DND-41 (cell line): Measurements from ENCODE around the gene NFIB.

Experiments used
- ATAC-seq: fragments of 200-7000 bp; cut with Tn5 transposase; 3 replicates; pipeline ENCODE4 v1.9.1; 2021; ENCODE audit warnings: low read depth; ENCODE audit not compliant: insufficient read depth
- DNase-seq: peaks from one replicate; pipeline ENCODE4 v3.0.0-alpha.2; 2020
- H2AFZ ChIP-seq: 2 replicates; pipeline ENCODE4 v1.6.0; 2012; ENCODE audit warnings: low read depth, low read length
- H3K27ac ChIP-seq: 2 replicates; pipeline ENCODE4 v1.5.1; 2012; ENCODE audit warnings: low read length, inconsistent platforms
- H3K27me3 ChIP-seq: fragments of 200-600 bp; sonication (generic); 2 replicates; pipeline ENCODE4 v1.6.0; 2012; ENCODE audit warnings: low read length, mild to moderate bottlenecking, inconsistent platforms; ENCODE audit not compliant: insufficient read depth, poor library complexity
- H3K36me3 ChIP-seq: 2 replicates; pipeline ENCODE4 v1.5.1; 2012; ENCODE audit warnings: low read length, inconsistent platforms; ENCODE audit not compliant: insufficient read depth
- H3K4me1 ChIP-seq: 2 replicates; pipeline ENCODE4 v1.5.1; 2012; ENCODE audit warnings: mild to moderate bottlenecking, low read length; ENCODE audit not compliant: insufficient read depth
- H3K4me2 ChIP-seq: 2 replicates; pipeline ENCODE4 v1.6.0; 2012; ENCODE audit warnings: mild to moderate bottlenecking, moderate library complexity, low read length, inconsistent platforms; ENCODE audit not compliant: insufficient read depth
- H3K4me3 ChIP-seq, 2 experiments: fragments of 200-600 bp in 1 of 2; shearing (Covaris generic) in 1 of 2; 2 replicates each; pipeline ENCODE4 v1.5.1; 2012 to 2016; ENCODE audit warnings: inconsistent platforms in 2 of 2, low read length in 2 of 2, mild to moderate bottlenecking in 2 of 2, low read depth in 1 of 2, moderate library complexity in 1 of 2
- H3K79me2 ChIP-seq: 2 replicates; pipeline ENCODE4 v1.6.0; 2012; ENCODE audit warnings: low read length, inconsistent platforms; ENCODE audit not compliant: insufficient read depth
- H3K9ac ChIP-seq: 2 replicates; pipeline ENCODE4 v1.6.0; 2012; ENCODE audit warnings: low read depth, mild to moderate bottlenecking, inconsistent platforms, low read length, moderate library complexity
- H3K9me3 ChIP-seq: 2 replicates; pipeline ENCODE4 v1.5.1; 2012; ENCODE audit warnings: low read length, moderate library complexity, mild to moderate bottlenecking, inconsistent platforms; ENCODE audit not compliant: insufficient read depth, severe bottlenecking
- H4K20me1 ChIP-seq: 2 replicates; pipeline ENCODE4 v1.6.0; 2012; ENCODE audit warnings: low read length; ENCODE audit not compliant: insufficient read depth
- CTCF ChIP-seq: IDR thresholded peaks from 2 replicates; pipeline ENCODE4 v1.5.1; 2012; ENCODE audit warnings: borderline replicate concordance, low read length, moderate library complexity, mild to moderate bottlenecking; ENCODE audit not compliant: poor library complexity, severe bottlenecking; ENCODE audit errors: extremely low read depth
- EZH2 ChIP-seq: IDR thresholded peaks from 3 replicates; pipeline ENCODE4 v1.6.1; 2012; ENCODE audit warnings: borderline replicate concordance, low read depth, mild to moderate bottlenecking, moderate library complexity, low read length, inconsistent platforms; ENCODE audit not compliant: severe bottlenecking

NFIB gene

DNA sequence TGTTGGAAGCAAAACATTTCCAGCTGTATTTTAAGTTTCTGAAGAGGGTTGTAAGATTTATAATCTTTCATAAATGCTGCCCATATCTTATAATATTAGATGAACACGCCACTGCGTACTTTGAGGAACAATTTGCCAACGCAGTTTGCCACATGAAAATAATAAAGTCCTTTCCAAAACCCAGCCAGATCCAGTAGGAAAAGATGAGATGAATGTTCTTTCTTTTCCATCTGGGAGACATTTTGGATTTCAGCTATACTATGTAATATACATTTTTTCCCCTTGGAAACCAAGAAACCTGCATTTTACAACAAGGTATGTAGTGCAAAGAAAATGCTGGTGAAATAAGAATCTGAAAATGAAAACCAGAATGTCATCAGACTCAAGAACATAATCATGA is 125.4 kb downstream of the NFIB start:
- H3K27me3 ChIP-seq, result no peaks in the 10 kb centered on the region
- DNase-seq, result no peak
- no peak for TF ChIP-seq CTCF
- TF ChIP-seq EZH2, result no peak
- no peak overlapping the region for H2AFZ ChIP-seq
- no peaks in the 10 kb centered on the region for H3K36me3 ChIP-seq
- H3K4me3 ChIP-seq, result no peak overlapping the region
- no peak overlapping the region for H3K27ac ChIP-seq
- H3K4me2 ChIP-seq, result no peak overlapping the region
- H4K20me1 ChIP-seq, result no peaks in the 10 kb centered on the region
- no peaks in the 10 kb centered on the region for H3K9me3 ChIP-seq
- H3K4me1 ChIP-seq, result no peaks in the 10 kb centered on the region
- ATAC-seq, result no peak
- no peaks in the 10 kb centered on the region for H3K79me2 ChIP-seq
- no peak overlapping the region for H3K9ac ChIP-seq

GRCh38 chr9:14188011-14188410 is 125.9 kb downstream of the NFIB start:
- no peak overlapping the region for H3K9ac ChIP-seq
- no peaks in the 10 kb centered on the region for H3K9me3 ChIP-seq
- DNase-seq (no peak), ATAC-seq (no peak)
- H3K27me3 ChIP-seq, result no peaks in the 10 kb centered on the region
- no peaks in the 10 kb centered on the region for H3K79me2 ChIP-seq
- H3K36me3 ChIP-seq, result no peaks in the 10 kb centered on the region
- no peak overlapping the region for H3K27ac ChIP-seq
- no peak for TF ChIP-seq CTCF
- TF ChIP-seq EZH2, result no peak
- H4K20me1 ChIP-seq, result no peaks in the 10 kb centered on the region
- no peaks in the 10 kb centered on the region for H3K4me1 ChIP-seq
- H3K4me2 ChIP-seq, result no peak overlapping the region
- H3K4me3 ChIP-seq, result no peak overlapping the region
- no peak overlapping the region for H2AFZ ChIP-seq

DNA sequence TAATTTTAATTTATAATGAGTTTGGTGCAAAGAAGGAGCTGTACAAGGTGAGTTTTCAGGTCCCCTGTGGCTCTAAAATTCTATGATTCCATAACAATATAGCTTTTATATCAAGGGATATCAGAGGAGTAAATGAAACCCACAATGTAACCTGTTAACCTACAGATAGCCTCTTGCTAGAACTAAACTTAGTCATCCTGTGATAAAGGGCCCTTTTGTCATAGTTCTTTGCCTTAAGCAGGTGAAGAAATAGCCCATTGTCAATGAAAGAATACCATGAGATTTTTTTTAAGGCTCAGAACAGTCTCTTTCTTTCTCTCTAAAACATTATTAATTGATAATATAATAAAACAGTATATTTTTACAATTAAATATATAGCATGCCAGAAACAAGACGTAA is 127.8 kb downstream of the NFIB start:
- H2AFZ ChIP-seq, result no peak overlapping the region
- H3K79me2 ChIP-seq, result no peaks in the 10 kb centered on the region
- H4K20me1 ChIP-seq, result no peaks in the 10 kb centered on the region
- no peak for ATAC-seq
- no peak for TF ChIP-seq EZH2
- TF ChIP-seq CTCF, result no peak
- H3K36me3 ChIP-seq, result no peaks in the 10 kb centered on the region
- H3K27me3 ChIP-seq, result no peaks in the 10 kb centered on the region
- no peak overlapping the region for H3K4me3 ChIP-seq
- no peaks in the 10 kb centered on the region for H3K4me1 ChIP-seq
- DNase-seq, result no peak
- H3K9me3 ChIP-seq, result no peaks in the 10 kb centered on the region
- H3K27ac ChIP-seq, result no peak overlapping the region
- no peak overlapping the region for H3K9ac ChIP-seq
- H3K4me2 ChIP-seq, result no peak overlapping the region

DNA sequence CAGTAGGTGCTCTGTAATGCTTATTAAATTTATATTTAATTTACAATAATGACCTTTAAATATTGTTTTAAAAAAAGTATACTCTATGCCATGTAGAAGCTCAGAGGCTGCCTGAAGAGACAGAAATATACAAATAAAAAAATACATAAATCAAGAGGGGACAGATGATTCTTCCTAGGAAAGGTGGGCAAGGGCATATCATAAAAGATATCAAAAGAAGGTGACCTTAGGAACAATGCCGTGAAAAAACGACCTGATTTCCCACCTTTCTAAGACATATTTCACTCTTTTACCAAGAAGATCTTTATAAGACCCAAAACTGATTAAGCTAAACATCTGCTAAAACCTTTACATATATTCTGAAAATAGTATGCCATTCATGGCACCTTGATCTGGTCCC is 128.9 kb downstream of the NFIB start:
- no peak overlapping the region for H3K4me2 ChIP-seq
- ATAC-seq (no peak), DNase-seq (no peak)
- H4K20me1 ChIP-seq, result no peaks in the 10 kb centered on the region
- no peak overlapping the region for H3K9ac ChIP-seq
- no peak overlapping the region for H3K27ac ChIP-seq
- H3K4me3 ChIP-seq, result no peak overlapping the region
- no peaks in the 10 kb centered on the region for H3K4me1 ChIP-seq
- H3K9me3 ChIP-seq, result no peaks in the 10 kb centered on the region
- no peak overlapping the region for H2AFZ ChIP-seq
- no peak for TF ChIP-seq EZH2
- no peak for TF ChIP-seq CTCF
- no peaks in the 10 kb centered on the region for H3K79me2 ChIP-seq
- no peaks in the 10 kb centered on the region for H3K36me3 ChIP-seq
- H3K27me3 ChIP-seq, result no peaks in the 10 kb centered on the region
